GM12878 (cell line): Measurements from ENCODE around the gene STPG1. TPM values are rescaled to one million over a fixed set of nuclear protein-coding genes. Genes with fewer than 3 reads are reported as not detected.

Experiments
- BRCA1 ChIP-seq: IDR thresholded peaks from 2 replicates; pipeline ENCODE4 v1.6.1; 2011; ENCODE audit warnings: low read depth, low read length, improper control_type of control experiment
- FOXK2 ChIP-seq: fragments of 450-650 bp; IDR thresholded peaks from 2 replicates; pipeline ENCODE4 v1.6.1; 2017; ENCODE audit warnings: mild to moderate bottlenecking, moderate library complexity
- PRDM15 ChIP-seq: fragments of 450-650 bp; formaldehyde crosslinking; IDR thresholded peaks from 2 replicates; pipeline ENCODE4 v1.4.0; 2020; ENCODE audit warnings: mild to moderate bottlenecking, moderate library complexity
- REST ChIP-seq: IDR thresholded peaks from 2 replicates; pipeline ENCODE4 v1.6.1; 2012; ENCODE audit warnings: mild to moderate bottlenecking, low read depth, low read length
- TAF1 ChIP-seq: IDR thresholded peaks from 2 replicates; pipeline ENCODE4 v1.6.1; 2011; ENCODE audit warnings: mild to moderate bottlenecking, low read depth, low read length, borderline replicate concordance
- ZBTB4 ChIP-seq: fragments of 450-650 bp; formaldehyde crosslinking; IDR thresholded peaks from 2 replicates; pipeline ENCODE4 v1.4.0; 2022; ENCODE audit warnings: mild to moderate bottlenecking, moderate library complexity
- ZNF592 ChIP-seq: fragments of 450-650 bp; IDR thresholded peaks from 2 replicates; pipeline ENCODE4 v1.6.1; 2017; ENCODE audit warnings: mild to moderate bottlenecking, moderate library complexity
- polyA plus RNA-seq, 11 experiments: library from polyadenylated mRNA; depleted of rRNA in 4 of 11; unstranded in 6 of 11; stranded (reverse) in 5 of 11; fragments of >200 nt; fragmentation: Nextera tagmentation in 4 of 11; fragmentation: Illumina TruSeq in 1 of 11; extraction: Ambion mirVana in 4 of 11; extraction: Trizol in 1 of 11; gene quantifications; 1 replicate in 1 of 11; 2 replicates in 10 of 11; pipeline versions ENCODE4 v1.2.1 to v1.2.3, GENCODE V29; 2011 to 2016; ENCODE audit warnings: inconsistent platforms in 2 of 11, missing spikeins in 2 of 11, low read depth in 1 of 11
- total RNA-seq, 4 experiments: library from RNA; depleted of rRNA in 3 of 4; stranded (reverse); fragments of >200 nt in 3 of 4; fragmentation: Illumina TruSeq in 1 of 4; extraction: Trizol in 1 of 4; gene quantifications; 2 replicates each; pipeline versions ENCODE4 v1.2.1 to v1.2.3, GENCODE V29; 2013 to 2021

The STPG1 gene
- total and polyA plus RNA-seq, 10 of the 15 experiments (the other 5 are each of a cell fraction or from before 2014, with no cell fraction given) = 0.22 to 2.6 (median 0.73) TPM

GRCh38 chr1:24311741-24312140, 101.8 kb downstream of the STPG1 start (continued):
- no peak for TF ChIP-seq PRDM15 (CRISPR knock-in tag)
- TF ChIP-seq ZBTB4 = no peak
- no peak for TF ChIP-seq ZNF592
- TF ChIP-seq FOXK2 = no peak
- TF ChIP-seq TAF1 = no peak
- TF ChIP-seq REST = no peak
- TF ChIP-seq BRCA1 = no peak
